Measurements from ENCODE around the gene MASP1. TPM values are rescaled to one million over a fixed set of nuclear protein-coding genes. Genes with fewer than 3 reads are reported as not detected.

Gene MASP1
- total RNA-seq, 1 experiment from 2014 or later: 1.0 TPM

DNA sequence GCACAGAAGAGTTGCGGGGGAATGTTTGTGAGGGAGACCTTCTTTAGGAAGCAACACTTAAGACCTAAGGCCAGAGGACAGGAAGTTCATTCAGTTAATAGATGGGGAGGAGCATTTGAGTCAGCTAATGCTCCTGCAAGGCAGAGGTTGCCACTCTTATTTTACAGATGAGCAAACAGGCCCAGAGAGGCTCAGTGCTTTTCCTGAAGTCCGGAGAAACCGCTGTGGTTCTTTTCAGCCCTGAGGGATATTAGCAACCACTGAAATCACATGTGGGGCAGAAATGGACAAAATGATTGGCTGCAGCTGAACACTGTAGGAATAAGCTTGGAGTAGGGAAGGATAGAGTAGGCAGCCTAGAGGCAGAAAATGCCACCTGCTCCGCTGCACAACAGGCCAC is 43.4 kb upstream of the MASP1 start:
- H2BK120ac ChIP-seq (ENCODE audit: low read depth, low read length, poor library complexity, severe bottlenecking): no peak overlapping the region
- H3K23me2 ChIP-seq (ENCODE audit: insufficient read length, low read depth, low read length, poor library complexity, severe bottlenecking): no peaks in the 10 kb centered on the region
- H3K4ac ChIP-seq (ENCODE audit: low read depth, low read length): no peak overlapping the region
- H3K79me2 ChIP-seq (ENCODE audit: insufficient read depth, low read length): no peaks in the 10 kb centered on the region
- no peaks in the 10 kb centered on the region for H4K20me1 ChIP-seq (ENCODE audit: control insufficient read depth, insufficient read depth, insufficient read length)
- H2AK5ac ChIP-seq (ENCODE audit: insufficient read length, low read length): no peak overlapping the region
- DNase-seq: no peak
- no peak overlapping the region for H4K8ac ChIP-seq (replicated peaks; ENCODE audit: insufficient read length, low read depth, low read length)
- no peak overlapping the region for H2BK20ac ChIP-seq (ENCODE audit: low read depth, low read length, poor library complexity, severe bottlenecking)
- Mint-ChIP-seq H3K4me1 (peaks cover 16 to 20% of the 10 kb centered on the region in 2 experiments), H3K9me3 (no peaks in the 10 kb centered on the region), H3K36me3 (ENCODE audit: insufficient read depth in 1 of 3, low read depth in 3 of 3) (no peaks in the 10 kb centered on the region; a peak in 2 of 7 replicates), H3K4me3 (peak overlapping the region in 1 of 2 experiments; percentile 13; a peak in 1 of 5 replicates), H3K27ac (peak overlapping the region in 1 of 3 experiments; percentile 28; a peak in 1 of 7 replicates), H3K27me3 (ENCODE audit: low read depth) (no peaks in the 10 kb centered on the region; the same call in 1 of the 2 replicates)
- H4K5ac ChIP-seq (ENCODE audit: insufficient read length, low read depth, low read length): no peak overlapping the region
- H3K27ac ChIP-seq (ENCODE audit: insufficient read length, low read depth, low read length): no peak overlapping the region
- H2BK5ac ChIP-seq (ENCODE audit: insufficient read length, low read length): no peak overlapping the region
- WGBS (ENCODE audit: extremely low coverage, insufficient read length, low lambda C conversion rate): no CpG with 5 or more reads among the region's 4 CpGs
- no peaks in the 10 kb centered on the region for H3K79me1 ChIP-seq (ENCODE audit: insufficient read depth, low read depth, low read length, poor library complexity, severe bottlenecking)
- H4K91ac ChIP-seq (ENCODE audit: insufficient read length, low read depth, low read length): no peak overlapping the region
- no peak overlapping the region for H3T11ph ChIP-seq (ENCODE audit: low read length)
- H2BK12ac ChIP-seq (ENCODE audit: insufficient read length, low read depth, low read length): no peak overlapping the region
- H3K56ac ChIP-seq (ENCODE audit: insufficient read length, low read depth, low read length): no peak overlapping the region
- H3K4me2 ChIP-seq (ENCODE audit: insufficient read depth, insufficient read length, low read length): no peak overlapping the region
- H3K14ac ChIP-seq (ENCODE audit: insufficient read depth, low read length): no peak overlapping the region
- no peaks in the 10 kb centered on the region for H3K9me3 ChIP-seq (ENCODE audit: control insufficient read depth, low read depth, low read length)
- no peak overlapping the region for H3K9ac ChIP-seq (ENCODE audit: extremely low read depth, insufficient read length, low read length)
- no peaks in the 10 kb centered on the region; the same call in 1 of the 2 replicates for H3K4me1 ChIP-seq (ENCODE audit: insufficient read depth, low read length)
- no peak overlapping the region for H3K18ac ChIP-seq (ENCODE audit: insufficient read length, low read depth, low read length)
- H3K27me3 ChIP-seq (ENCODE audit: insufficient read depth, low read length): no peaks in the 10 kb centered on the region
- no peak overlapping the region for H2AFZ ChIP-seq (ENCODE audit: low read length)
- H2BK15ac ChIP-seq (ENCODE audit: low read depth, low read length): no peak overlapping the region
- TF ChIP-seq, protein P1, sequence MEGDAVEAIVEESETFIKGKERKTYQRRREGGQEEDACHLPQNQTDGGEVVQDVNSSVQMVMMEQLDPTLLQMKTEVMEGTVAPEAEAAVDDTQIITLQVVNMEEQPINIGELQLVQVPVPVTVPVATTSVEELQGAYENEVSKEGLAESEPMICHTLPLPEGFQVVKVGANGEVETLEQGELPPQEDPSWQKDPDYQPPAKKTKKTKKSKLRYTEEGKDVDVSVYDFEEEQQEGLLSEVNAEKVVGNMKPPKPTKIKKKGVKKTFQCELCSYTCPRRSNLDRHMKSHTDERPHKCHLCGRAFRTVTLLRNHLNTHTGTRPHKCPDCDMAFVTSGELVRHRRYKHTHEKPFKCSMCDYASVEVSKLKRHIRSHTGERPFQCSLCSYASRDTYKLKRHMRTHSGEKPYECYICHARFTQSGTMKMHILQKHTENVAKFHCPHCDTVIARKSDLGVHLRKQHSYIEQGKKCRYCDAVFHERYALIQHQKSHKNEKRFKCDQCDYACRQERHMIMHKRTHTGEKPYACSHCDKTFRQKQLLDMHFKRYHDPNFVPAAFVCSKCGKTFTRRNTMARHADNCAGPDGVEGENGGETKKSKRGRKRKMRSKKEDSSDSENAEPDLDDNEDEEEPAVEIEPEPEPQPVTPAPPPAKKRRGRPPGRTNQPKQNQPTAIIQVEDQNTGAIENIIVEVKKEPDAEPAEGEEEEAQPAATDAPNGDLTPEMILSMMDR (conservative IDR thresholded peaks at IDR 0.05): no peak
- H3K23ac ChIP-seq (ENCODE audit: insufficient read length, low read depth, low read length): no peak overlapping the region

Measured in H9 (cell line).